OCI-LY7 (cell line): Measurements from ENCODE around the gene RALA. TPM values are rescaled to one million over a fixed set of nuclear protein-coding genes. Genes with fewer than 3 reads are reported as not detected.

ENCODE experiments used
- BruUV-seq: library from RNA; stranded (reverse); fragments of 400-500 nt; replicated peaks from 2 replicates; lab custom pipeline; 2021; lab: Mats Ljungman, UMichigan
- CTCF ChIA-PET: fragments of 300-600 bp; sonication (Branson Sonifier 250); formaldehyde crosslinking; loops from one replicate; lab custom pipeline; 2022; ENCODE audit warnings: antibody characterized with exemption; ENCODE audit not compliant: unreplicated experiment; lab: Charles Lee
- POLR2A ChIA-PET: fragments of 300-600 bp; sonication (Branson Sonifier 250); formaldehyde crosslinking; loops from one replicate; lab custom pipeline; 2022; ENCODE audit warnings: antibody characterized with exemption; lab: Charles Lee
- DNase-seq: peaks from one replicate; pipeline ENCODE4 v3.0.0-alpha.2; 2015; ENCODE audit warnings: low spot score
- H2AFZ ChIP-seq: fragments of 200-600 bp; sonication (generic), shearing (Covaris generic); 2 replicates; pipeline ENCODE4 v1.6.1; 2014; ENCODE audit warnings: mild to moderate bottlenecking, antibody characterized with exemption, low read length, moderate library complexity
- H3K27ac ChIP-seq: fragments of 200-600 bp; sonication (generic); 2 replicates; pipeline ENCODE4 v1.5.1; 2014; ENCODE audit warnings: mixed run types, low read depth, mild to moderate bottlenecking, moderate library complexity, low read length, inconsistent platforms; ENCODE audit not compliant: poor library complexity, severe bottlenecking
- H3K36me3 ChIP-seq: fragments of 200-600 bp; sonication (generic); 2 replicates; pipeline ENCODE4 v1.6.1; 2014; ENCODE audit warnings: mild to moderate bottlenecking, antibody characterized with exemption, low read length, moderate library complexity, mixed read lengths; ENCODE audit not compliant: insufficient read depth
- H3K4me1 ChIP-seq: fragments of 200-600 bp; sonication (generic); 2 replicates; pipeline ENCODE4 v1.5.1; 2014; ENCODE audit warnings: mild to moderate bottlenecking, low read length; ENCODE audit not compliant: insufficient read depth, poor library complexity, severe bottlenecking
- H3K4me2 ChIP-seq: fragments of 200-600 bp; sonication (generic); 2 replicates; pipeline ENCODE4 v1.6.1; 2014; ENCODE audit warnings: mild to moderate bottlenecking, low read length
- H3K4me3 ChIP-seq: fragments of 200-600 bp; sonication (generic); 2 replicates; pipeline ENCODE4 v1.5.1; 2014; ENCODE audit warnings: mild to moderate bottlenecking, low read depth, low read length; ENCODE audit not compliant: poor library complexity, severe bottlenecking
- H3K79me2 ChIP-seq: fragments of 200-600 bp; sonication (generic); 2 replicates; pipeline ENCODE4 v1.6.1; 2016; ENCODE audit warnings: low read depth, mild to moderate bottlenecking, low read length, moderate library complexity, mixed read lengths; ENCODE audit not compliant: insufficient read depth
- H3K9me2 ChIP-seq: fragments of 200-600 bp; sonication (generic); 2 replicates; pipeline ENCODE4 v1.6.1; 2016; ENCODE audit warnings: mild to moderate bottlenecking, low read length, mixed read lengths; ENCODE audit not compliant: insufficient read depth
- H3K9me3 ChIP-seq: fragments of 200-600 bp; sonication (generic); 2 replicates; pipeline ENCODE4 v1.6.1; 2014; ENCODE audit warnings: mild to moderate bottlenecking, mixed run types, low read length, mixed read lengths
- H4K20me1 ChIP-seq: fragments of 200-600 bp; sonication (generic); 2 replicates; pipeline ENCODE4 v1.6.1; 2014; ENCODE audit warnings: mild to moderate bottlenecking, antibody characterized with exemption, low read length, moderate library complexity, mixed read lengths; ENCODE audit not compliant: insufficient read depth
- EZH2phosphoT487 ChIP-seq: fragments of 200-600 bp; sonication (generic); IDR thresholded peaks from 2 replicates; pipeline ENCODE4 v1.6.1; 2018; ENCODE audit warnings: low read depth, borderline replicate concordance, mild to moderate bottlenecking, mixed run types, antibody characterized with exemption, low read length, moderate library complexity, mixed read lengths
- intact Hi-C: fragments of 100-400 bp; cut with micrococcal nuclease; formaldehyde crosslinking; loops from one replicate; pipeline ENCODE4 v1.10.0; 2022; ENCODE audit not compliant: unreplicated experiment
- total RNA-seq, 2 experiments: library from RNA; depleted of rRNA in 1 of 2; stranded (reverse); fragments of >200 nt in 1 of 2; shearing (Covaris generic) in 1 of 2; gene quantifications; 2 replicates each; pipeline ENCODE4 v1.2.3, GENCODE V29; 2014 to 2022
- TF ChIP-seq, protein P1 (sequence below): fragments of 200-600 bp; sonication (generic); conservative IDR thresholded peaks from 2 replicates; pipeline ENCODE4 v1.5.1; 2014; ENCODE audit warnings: mild to moderate bottlenecking, antibody characterized with exemption, low read length, moderate library complexity, mixed read lengths

Gene RALA
- total RNA-seq, 2 experiments from 2014 or later = 6.4 to 31.0 TPM

DNA sequence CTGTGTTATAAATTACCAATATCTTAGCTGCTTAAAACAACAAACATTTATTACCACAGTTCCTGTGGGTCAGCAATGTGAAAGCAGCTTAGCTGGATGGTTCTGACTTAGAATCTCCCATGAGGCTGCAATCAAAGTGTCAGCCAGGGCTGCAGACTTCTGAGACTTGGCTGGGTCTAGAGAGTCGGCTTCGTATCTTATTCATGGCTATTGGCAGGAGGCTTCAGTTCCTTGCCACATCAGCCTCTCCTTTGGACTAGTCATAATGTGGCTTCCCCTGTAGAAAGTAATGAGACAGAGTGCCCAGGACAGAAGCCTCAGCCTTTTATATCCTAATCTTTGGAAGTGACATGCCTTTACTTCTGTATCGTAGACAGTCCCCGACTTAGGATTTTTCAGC, 27.3 kb downstream of the RALA start:
- Histone ChIP-seq H3K79me2 (no peaks in the 10 kb centered on the region), H3K9me3 (no peaks in the 10 kb centered on the region), H3K4me2 (no peak overlapping the region), H2AFZ (no peak overlapping the region), H3K4me1 (no peaks in the 10 kb centered on the region), H3K27ac (no peak overlapping the region), H3K36me3 (no peaks in the 10 kb centered on the region), H3K4me3 (no peak overlapping the region), H3K9me2 (no peaks in the 10 kb centered on the region), H4K20me1 (no peaks in the 10 kb centered on the region)
- BruUV-seq = no TSS peak
- DNase-seq = no peak
- TF ChIP-seq EZH2phosphoT487 = no peak
- TF ChIP-seq, protein P1, sequence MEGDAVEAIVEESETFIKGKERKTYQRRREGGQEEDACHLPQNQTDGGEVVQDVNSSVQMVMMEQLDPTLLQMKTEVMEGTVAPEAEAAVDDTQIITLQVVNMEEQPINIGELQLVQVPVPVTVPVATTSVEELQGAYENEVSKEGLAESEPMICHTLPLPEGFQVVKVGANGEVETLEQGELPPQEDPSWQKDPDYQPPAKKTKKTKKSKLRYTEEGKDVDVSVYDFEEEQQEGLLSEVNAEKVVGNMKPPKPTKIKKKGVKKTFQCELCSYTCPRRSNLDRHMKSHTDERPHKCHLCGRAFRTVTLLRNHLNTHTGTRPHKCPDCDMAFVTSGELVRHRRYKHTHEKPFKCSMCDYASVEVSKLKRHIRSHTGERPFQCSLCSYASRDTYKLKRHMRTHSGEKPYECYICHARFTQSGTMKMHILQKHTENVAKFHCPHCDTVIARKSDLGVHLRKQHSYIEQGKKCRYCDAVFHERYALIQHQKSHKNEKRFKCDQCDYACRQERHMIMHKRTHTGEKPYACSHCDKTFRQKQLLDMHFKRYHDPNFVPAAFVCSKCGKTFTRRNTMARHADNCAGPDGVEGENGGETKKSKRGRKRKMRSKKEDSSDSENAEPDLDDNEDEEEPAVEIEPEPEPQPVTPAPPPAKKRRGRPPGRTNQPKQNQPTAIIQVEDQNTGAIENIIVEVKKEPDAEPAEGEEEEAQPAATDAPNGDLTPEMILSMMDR = no peak
- CTCF ChIA-PET = no interaction called here
- intact Hi-C loops = no loop called here
- POLR2A ChIA-PET = no interaction called here

DNA sequence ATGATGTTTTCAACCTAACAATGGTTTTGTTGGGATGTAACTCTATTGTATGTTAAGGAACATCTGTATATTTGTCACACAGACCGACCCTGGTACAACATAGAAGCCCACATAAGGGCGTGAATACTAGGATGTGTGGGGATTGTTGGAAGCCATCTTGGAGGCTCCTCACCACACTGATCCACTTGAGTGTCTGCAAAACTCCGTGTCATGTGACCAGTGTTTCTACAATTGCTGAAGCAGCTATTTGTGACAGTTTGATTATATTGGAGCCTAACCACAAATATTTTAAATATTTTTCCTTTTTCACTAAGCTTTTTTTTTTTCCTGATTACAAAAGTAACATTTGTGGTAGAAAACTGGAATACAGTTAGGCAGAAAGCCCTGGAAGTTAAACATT, 27.9 kb downstream of the RALA start:
- Histone ChIP-seq H3K4me1 (no peaks in the 10 kb centered on the region), H3K36me3 (no peaks in the 10 kb centered on the region), H3K4me3 (no peak overlapping the region), H4K20me1 (no peaks in the 10 kb centered on the region), H2AFZ (no peak overlapping the region), H3K27ac (no peak overlapping the region), H3K9me3 (no peaks in the 10 kb centered on the region), H3K4me2 (no peak overlapping the region), H3K79me2 (no peaks in the 10 kb centered on the region), H3K9me2 (no peaks in the 10 kb centered on the region)
- intact Hi-C loops = no loop called here
- POLR2A ChIA-PET = interaction anchor here (0.6 kb wide), 1 partner anchor 492 kb away, joined by 3 read pairs; no protein-coding TSS in a partner anchor
- BruUV-seq = no TSS peak
- no peak for DNase-seq
- TF ChIP-seq, protein P1 = no peak
- no peak for TF ChIP-seq EZH2phosphoT487
- CTCF ChIA-PET = no interaction called here

DNA sequence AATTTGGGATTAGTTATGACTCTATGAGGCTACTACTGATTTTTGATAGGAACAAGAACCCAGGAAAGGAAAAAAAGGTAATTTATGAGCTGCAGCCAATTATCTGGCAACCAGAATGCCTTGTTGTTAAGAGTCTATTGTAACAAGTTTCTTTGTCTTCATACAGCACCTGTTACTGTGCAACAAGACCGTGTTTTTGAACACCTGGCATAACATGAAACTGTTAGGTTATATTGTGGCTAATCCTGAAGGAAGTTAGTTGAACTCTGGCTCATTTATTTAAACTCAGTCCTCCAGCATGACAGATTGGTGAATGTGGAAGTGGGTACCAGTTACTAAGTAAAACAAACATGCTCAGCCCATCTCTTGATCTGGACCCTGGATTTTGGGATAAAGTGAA, 33.0 kb downstream of the RALA start:
- H3K4me2 ChIP-seq = no peak overlapping the region
- no peak for DNase-seq
- ChIA-PET POLR2A (interaction anchor here (0.5 kb wide), 1 partner anchor 119 kb away, joined by 4 read pairs; no protein-coding TSS in a partner anchor), CTCF (no interaction called here)
- BruUV-seq = no TSS peak
- H3K4me3 ChIP-seq = no peak overlapping the region
- no peak for TF ChIP-seq EZH2phosphoT487
- TF ChIP-seq, protein P1 = no peak
- peaks cover 13% of the 10 kb centered on the region for H3K36me3 ChIP-seq
- H3K27ac ChIP-seq = no peak overlapping the region
- intact Hi-C loops = no loop called here
- no peaks in the 10 kb centered on the region for H3K9me2 ChIP-seq
- H4K20me1 ChIP-seq = no peaks in the 10 kb centered on the region
- no peak overlapping the region for H2AFZ ChIP-seq
- 0 out of 2 replicates have a peak, but pooled peaks cover 9% of the 10 kb centered on the region for H3K9me3 ChIP-seq
- no peaks in the 10 kb centered on the region for H3K4me1 ChIP-seq
- H3K79me2 ChIP-seq = no peaks in the 10 kb centered on the region; the same call in 1 of the 2 replicates
